GM12874 (cell line): Measurements from ENCODE around the gene TMEM72.

ENCODE experiments used
- CTCF ChIP-seq: IDR thresholded peaks from 2 replicates; pipeline ENCODE4 v1.5.1; 2011; ENCODE audit warnings: low read depth, mild to moderate bottlenecking, control low read depth, low read length, moderate library complexity; ENCODE audit not compliant: insufficient read depth

Gene TMEM72

GRCh38 chr10:44967616-44968015 is 56.5 kb downstream of the TMEM72 start:
- no peak for TF ChIP-seq CTCF

GRCh38 chr10:44968091-44968490 is 57.0 kb downstream of the TMEM72 start:
- TF ChIP-seq CTCF: no peak

- TF ChIP-seq CTCF: no peak
Observed at GRCh38 chr10:44968500-44969400, 57.6 kb downstream of the TMEM72 start.

GRCh38 chr10:44969854-44970253 is 58.7 kb downstream of the TMEM72 start:
- no peak for TF ChIP-seq CTCF

- no peak for TF ChIP-seq CTCF
Observed at GRCh38 chr10:44970812-44971395, 59.8 kb downstream of the TMEM72 start.

- TF ChIP-seq CTCF: no peak
Observed at GRCh38 chr10:44971434-44971833, 60.3 kb downstream of the TMEM72 start.

- TF ChIP-seq CTCF: no peak
Observed at GRCh38 chr10:44971935-44972757, 61.0 kb downstream of the TMEM72 start.
